GM18505 (cell line): ENCODE results near the gene GRIN3B.

Experiments used
- ATAC-seq: cut with Tn5 transposase; IDR thresholded peaks from one replicate; pipeline ENCODE4 v1.9.1; 2021; ENCODE audit not compliant: unreplicated experiment
- POLR2A ChIP-seq: IDR thresholded peaks from 4 replicates; pipeline ENCODE4 v1.6.1; 2011; ENCODE audit warnings: borderline replicate concordance; ENCODE audit not compliant: insufficient read depth, insufficient read length; ENCODE audit errors: extremely low read depth

GRIN3B gene

GRCh38 chr19:1050989-1051788 lies 51.0 kb downstream of the GRIN3B start:
- no peak for TF ChIP-seq POLR2A
- no peak for ATAC-seq

- no peak for TF ChIP-seq POLR2A
- ATAC-seq = no peak
These were observed 51.6 kb downstream of the GRIN3B start for GRCh38 chr19:1051791-1052190.

- TF ChIP-seq POLR2A = no peak
- no peak for ATAC-seq
These were observed 52.2 kb downstream of the GRIN3B start for GRCh38 chr19:1052349-1052975.

GRCh38 chr19:1053176-1054101 lies 53.2 kb downstream of the GRIN3B start:
- no peak for ATAC-seq
- TF ChIP-seq POLR2A = no peak

- ATAC-seq = no peak
- TF ChIP-seq POLR2A = no peak
These were observed 54.1 kb downstream of the GRIN3B start for GRCh38 chr19:1054102-1055027.

GRCh38 chr19:1055028-1055425 lies 54.8 kb downstream of the GRIN3B start:
- TF ChIP-seq POLR2A = no peak
- no peak for ATAC-seq

GRCh38 chr19:1055886-1056620 lies 55.8 kb downstream of the GRIN3B start:
- TF ChIP-seq POLR2A = no peak
- ATAC-seq = no peak

- ATAC-seq = no peak
- no peak for TF ChIP-seq POLR2A
These were observed 57.1 kb downstream of the GRIN3B start for GRCh38 chr19:1057176-1057855.

- no peak for TF ChIP-seq POLR2A
- no peak for ATAC-seq
These were observed 57.9 kb downstream of the GRIN3B start for GRCh38 chr19:1058112-1058511.
